Panc1 (cell line): ENCODE measurements around the gene FDXACB1.

ENCODE experiments used
- POLR2AphosphoS5 ChIP-seq: IDR thresholded peaks from 2 replicates; pipeline ENCODE4 v1.6.1; 2012; ENCODE audit warnings: mild to moderate bottlenecking, low read depth, low read length, moderate library complexity
- SIN3A ChIP-seq: IDR thresholded peaks from 2 replicates; pipeline ENCODE4 v1.6.1; 2012; ENCODE audit warnings: low read depth, mild to moderate bottlenecking, low read length, moderate library complexity, borderline replicate concordance; ENCODE audit not compliant: insufficient read depth
- TCF7L2 ChIP-seq: IDR thresholded peaks from 2 replicates; pipeline ENCODE4 v1.6.1; 2011; ENCODE audit warnings: mild to moderate bottlenecking, low read depth, low read length, inconsistent platforms
- TF ChIP-seq, protein P1 (sequence below): fragments of 450-650 bp; IDR thresholded peaks from 2 replicates; pipeline ENCODE4 v1.5.1; 2017; ENCODE audit warnings: mild to moderate bottlenecking

GRCh38 chr11:111925953-111926352, 47.0 kb upstream of the FDXACB1 start:
- TF ChIP-seq SIN3A (no peak), TCF7L2 (no peak), POLR2AphosphoS5 (no peak)
- TF ChIP-seq, protein P1, sequence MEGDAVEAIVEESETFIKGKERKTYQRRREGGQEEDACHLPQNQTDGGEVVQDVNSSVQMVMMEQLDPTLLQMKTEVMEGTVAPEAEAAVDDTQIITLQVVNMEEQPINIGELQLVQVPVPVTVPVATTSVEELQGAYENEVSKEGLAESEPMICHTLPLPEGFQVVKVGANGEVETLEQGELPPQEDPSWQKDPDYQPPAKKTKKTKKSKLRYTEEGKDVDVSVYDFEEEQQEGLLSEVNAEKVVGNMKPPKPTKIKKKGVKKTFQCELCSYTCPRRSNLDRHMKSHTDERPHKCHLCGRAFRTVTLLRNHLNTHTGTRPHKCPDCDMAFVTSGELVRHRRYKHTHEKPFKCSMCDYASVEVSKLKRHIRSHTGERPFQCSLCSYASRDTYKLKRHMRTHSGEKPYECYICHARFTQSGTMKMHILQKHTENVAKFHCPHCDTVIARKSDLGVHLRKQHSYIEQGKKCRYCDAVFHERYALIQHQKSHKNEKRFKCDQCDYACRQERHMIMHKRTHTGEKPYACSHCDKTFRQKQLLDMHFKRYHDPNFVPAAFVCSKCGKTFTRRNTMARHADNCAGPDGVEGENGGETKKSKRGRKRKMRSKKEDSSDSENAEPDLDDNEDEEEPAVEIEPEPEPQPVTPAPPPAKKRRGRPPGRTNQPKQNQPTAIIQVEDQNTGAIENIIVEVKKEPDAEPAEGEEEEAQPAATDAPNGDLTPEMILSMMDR, result no peak
